ENCODE results near the gene MYL4.
"Not testable (repeated sequence)": the region's sequence is repeated elsewhere in the genome, so short reads cannot be mapped to it uniquely, and the experiment has no call there.

Gene MYL4

DNA sequence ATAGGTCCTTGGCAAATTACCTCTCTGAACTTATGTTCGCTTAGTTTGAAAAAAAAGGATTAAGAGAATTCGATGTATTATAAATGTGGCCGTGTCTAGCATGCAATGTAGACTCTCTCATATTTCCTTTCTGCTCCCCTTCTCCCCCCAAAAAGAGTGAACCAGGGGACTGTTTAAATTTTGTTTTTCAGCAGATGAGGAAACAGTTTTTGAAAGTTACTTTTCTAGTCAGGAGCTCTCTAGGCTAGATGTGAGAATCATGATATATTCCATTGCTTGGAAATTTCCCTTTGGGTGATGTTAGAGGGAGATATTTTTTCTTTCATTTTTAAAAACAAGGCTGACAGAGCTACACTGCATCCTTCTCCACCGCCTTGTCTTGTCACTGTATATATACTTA lies 18.9 kb upstream of the MYL4 start:
- intact Hi-C loops (cut with DNase I) = no loop called here
- DNase-seq = no peak

GRCh38 chr17:47190770-47191169 lies 18.4 kb upstream of the MYL4 start:
- intact Hi-C loops (cut with DNase I) = no loop called here
- no peak for DNase-seq

DNA sequence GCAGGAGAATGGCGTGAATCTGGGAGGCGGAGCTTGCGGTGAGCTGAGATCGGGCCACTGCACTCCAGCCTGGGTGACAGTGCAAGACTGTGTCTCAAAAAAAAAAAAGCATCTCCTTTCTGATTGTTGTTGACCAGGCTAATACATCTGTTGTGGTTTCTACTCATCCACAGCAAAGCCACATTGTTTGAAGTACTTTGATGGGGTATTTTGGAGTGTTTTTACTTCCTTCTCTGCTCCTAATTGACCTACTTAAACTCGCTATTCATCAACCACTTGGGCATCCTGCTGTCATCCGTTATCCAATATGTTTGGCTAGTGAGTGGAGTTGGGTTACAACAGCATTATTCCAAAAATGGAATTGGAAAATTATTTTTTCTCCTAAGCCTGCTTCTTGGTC lies 16.6 kb upstream of the MYL4 start:
- intact Hi-C loops (cut with DNase I) = no loop called here

GRCh38 chr17:47193931-47194511 lies 15.1 kb upstream of the MYL4 start:
- intact Hi-C loops (cut with DNase I) = no loop called here
- DNase-seq = no peak

More for the DNA sequence above, 16.6 kb upstream of the MYL4 start:
- DNase-seq = no peak

DNA sequence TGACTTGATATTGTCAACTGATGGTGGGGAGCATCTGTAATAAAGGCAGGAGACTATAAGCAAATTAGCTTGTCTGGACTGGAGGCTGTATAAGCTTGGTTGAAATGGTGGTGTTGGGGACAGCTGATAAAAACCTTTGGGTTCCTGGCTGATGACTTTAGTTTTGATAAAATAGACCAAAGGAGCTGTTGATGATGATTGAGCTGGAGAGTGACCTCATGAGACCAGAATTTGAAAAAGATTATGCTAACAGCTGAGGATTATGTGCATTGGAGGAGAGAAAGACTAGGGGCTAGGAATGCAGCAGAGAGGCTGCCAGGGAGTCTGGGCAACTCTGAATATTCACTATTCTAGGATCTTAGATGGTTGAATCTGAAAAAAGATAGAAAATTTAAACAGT lies 11.3 kb upstream of the MYL4 start:
- intact Hi-C loops (cut with DNase I) = no loop called here
- no peak for DNase-seq

GRCh38 chr17:47199627-47200324 lies 9.4 kb upstream of the MYL4 start:
- DNase-seq = no peak
- intact Hi-C loops (cut with DNase I) = no loop called here

DNA sequence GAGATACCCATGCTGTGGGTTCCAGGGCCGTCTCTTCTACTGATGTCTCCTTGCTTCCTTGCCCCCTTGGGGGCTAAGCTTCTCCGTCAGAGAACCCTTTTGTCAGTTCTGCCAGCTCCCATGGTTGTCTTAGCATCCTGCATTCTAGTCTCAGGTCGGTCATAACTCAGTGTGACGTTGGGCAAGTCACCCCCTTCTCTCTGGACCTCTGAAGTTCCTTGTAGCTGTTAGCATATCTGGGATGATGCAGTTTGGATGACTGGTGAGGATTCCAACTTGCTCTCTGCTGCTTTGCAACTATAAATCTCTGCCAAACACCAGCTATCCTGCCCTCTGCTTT lies 8.9 kb upstream of the MYL4 start:
- DNase-seq = no peak
- intact Hi-C loops (cut with DNase I) = no loop called here

DNA sequence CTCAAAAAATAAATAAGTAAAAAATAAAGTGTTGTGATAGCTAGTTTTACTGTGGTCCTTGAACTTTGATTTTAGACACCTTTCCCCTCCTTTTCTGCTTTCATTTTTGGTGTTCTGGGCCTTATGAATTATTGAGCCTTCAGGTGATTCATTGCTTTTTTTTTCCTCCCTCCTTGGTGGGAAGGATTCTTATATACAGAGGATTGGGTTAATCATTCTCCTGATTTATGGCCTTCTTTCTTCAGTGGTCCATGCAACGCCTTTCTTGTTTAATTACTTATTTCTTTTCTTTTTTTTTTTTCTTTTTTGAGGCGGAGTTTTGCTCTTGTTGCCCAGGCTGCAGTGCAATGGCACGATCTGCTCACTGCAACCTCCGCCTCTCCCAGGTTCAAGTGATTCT lies 8.0 kb upstream of the MYL4 start:
- DNase-seq = no peak
- intact Hi-C loops (cut with DNase I) = no loop called here

DNA sequence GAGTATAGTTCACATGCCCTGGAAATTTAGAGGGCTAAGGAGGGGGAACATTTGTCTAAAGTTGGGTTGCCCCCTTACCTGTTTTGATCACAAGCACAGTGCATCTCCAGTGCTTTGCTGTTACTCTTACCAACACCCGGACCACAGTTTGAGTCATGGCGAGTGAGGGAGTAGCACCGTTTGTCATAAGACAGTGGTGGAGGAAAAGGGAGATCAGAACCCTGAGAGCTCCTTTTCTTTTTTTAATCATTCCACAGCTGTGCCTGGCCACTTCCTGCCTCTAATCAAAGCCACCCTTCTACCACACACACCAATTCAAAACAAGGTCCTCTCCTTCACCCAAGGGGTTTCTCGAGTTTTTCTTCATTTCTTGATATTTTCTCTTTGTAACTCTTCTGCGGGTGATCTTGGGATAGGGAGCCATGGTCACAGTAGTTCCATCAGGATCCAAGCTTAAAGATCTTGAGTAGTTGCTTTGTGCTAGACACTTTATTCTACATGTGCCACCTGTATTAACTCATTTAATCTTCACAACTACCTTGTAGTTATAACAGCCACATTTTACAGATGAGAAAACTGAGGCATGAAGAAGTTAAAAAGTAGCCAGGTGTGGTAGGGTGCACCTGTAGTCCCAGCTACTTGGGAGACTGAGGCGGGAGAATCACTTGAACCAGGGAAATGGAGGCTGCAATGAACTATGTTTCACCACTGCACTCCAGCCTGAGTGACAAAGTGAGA lies 5.0 kb upstream of the MYL4 start:
- peak in 1 of 42 donors; percentile 21 for DNase-seq
- intact Hi-C loops (cut with DNase I) = no loop called here

DNA sequence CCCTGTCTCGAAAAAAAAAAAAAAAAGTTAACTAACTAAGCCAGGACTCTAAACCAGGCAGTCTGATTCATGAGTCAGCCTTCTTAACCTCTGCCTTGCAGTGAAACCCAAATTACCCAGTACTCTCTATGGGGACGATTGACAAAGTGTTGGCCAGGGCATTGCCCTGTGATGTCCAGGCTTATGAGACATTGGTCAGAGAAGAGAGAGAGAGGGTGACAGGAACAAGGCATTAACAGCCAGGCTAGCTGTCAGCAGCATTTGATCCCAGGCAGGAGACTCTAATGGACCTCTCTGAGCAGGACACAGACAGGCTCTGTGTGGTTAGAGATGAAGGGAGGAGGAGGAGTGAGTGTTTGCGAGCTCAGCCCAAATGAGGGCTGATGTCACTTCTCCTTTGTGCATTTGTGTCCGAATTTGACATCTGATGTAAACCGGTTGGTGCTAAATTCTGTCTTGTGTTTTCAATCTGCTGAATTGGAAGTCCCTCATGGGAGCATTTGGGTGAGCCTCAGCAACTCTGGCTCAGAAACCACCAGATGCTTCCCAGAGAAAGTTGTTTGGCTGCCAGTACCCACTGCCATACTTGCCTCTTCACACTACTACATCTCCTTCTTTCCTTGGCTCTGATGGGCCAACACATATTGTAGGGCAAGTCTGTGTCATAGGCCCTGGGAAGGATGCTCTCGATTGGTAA lies 4.3 kb upstream of the MYL4 start:
- peak in 28 of 42 donors; percentile 5 to 69 (median 32) for DNase-seq

DNA sequence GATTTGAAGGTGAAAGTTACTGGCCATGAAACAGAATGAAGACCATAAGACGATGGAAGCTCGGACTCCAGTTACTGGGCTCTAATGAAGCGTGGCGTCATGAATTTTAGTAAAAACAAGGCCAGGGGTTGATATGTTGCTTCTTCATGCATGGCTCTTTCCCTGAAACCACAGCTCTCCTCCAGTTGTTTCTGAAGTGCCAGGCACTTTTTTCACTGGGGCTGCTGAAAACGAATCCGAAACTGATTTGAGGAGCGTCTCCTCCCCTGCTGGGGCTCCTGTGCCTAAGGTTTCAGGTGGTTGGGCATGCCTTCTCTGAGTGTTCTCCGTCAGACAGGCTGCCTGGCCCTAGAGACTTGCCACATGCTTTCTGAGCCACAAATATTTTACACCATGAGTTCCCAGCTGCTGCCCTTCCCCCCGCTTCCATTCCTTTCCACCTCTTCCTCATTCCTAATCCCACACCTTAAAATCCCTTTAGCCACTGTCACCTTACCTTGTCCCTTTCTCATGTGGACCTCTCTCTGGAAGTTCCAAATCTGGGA lies 3.7 kb upstream of the MYL4 start:
- intact Hi-C loops (cut with DNase I) = no loop called here
- peak in 7 of 42 donors; percentile 11 to 45 (median 28) for DNase-seq

More for the DNA sequence above, 4.3 kb upstream of the MYL4 start:
- intact Hi-C loops (cut with DNase I) = no loop called here

- no peak for DNase-seq
- intact Hi-C loops (cut with DNase I) = no loop called here
Measured at GRCh38 chr17:47207143-47208067, 1.7 kb upstream of the MYL4 start.

DNA sequence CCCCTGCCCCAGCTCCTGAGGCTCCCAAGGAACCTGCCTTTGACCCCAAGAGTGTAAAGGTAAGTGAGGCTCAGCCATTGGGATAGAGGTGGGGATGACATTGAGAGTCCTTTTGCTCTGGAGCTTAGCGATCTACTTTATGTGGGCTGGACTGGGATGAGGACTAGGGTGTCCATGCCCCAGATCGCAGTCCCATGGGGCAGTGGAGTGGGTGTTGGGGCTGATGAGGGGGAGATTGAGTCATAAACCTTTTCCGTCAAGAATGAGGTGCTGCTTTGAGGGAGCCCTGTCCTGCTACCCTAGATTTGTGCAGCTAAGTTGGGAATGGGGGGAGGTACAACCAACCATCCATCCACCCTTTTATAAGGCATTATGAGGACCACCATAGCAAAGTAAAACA lies 351 bp downstream of the MYL4 start:
- no peak for DNase-seq
- intact Hi-C loops (cut with DNase I) = no loop called here

GRCh38 chr17:47210105-47210504 lies 957 bp downstream of the MYL4 start:
- intact Hi-C loops (cut with DNase I) = no loop called here
- no peak for DNase-seq

- no peak for DNase-seq
- intact Hi-C loops (cut with DNase I) = no loop called here
Measured at GRCh38 chr17:47210779-47211178, 1.6 kb downstream of the MYL4 start.

DNA sequence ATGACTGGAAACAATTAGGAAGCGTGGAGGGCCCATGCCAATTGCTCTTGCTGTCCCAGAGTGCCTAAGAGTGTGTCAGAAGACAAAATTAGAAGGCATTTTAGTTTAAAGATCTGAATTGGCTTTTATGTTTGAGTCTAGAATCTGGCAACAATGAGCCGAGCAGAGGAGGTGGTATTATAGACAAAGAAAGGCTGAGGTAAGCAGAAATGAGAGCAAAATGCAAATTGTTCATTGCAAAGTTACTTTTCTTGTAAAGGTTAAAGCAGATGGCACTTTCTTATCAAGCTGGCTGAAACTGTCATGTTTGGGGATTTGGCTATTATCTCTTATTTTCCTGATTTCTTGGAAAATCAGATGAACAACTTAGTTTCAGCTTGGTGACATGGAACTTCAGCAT lies 3.3 kb downstream of the MYL4 start:
- intact Hi-C loops (cut with DNase I) = no loop called here
- DNase-seq = no peak

- intact Hi-C loops (cut with DNase I) = no loop called here
- DNase-seq = no peak
Measured at GRCh38 chr17:47213540-47213939, 4.4 kb downstream of the MYL4 start.

- intact Hi-C loops (cut with DNase I) = no loop called here
- no peak for DNase-seq
Measured at GRCh38 chr17:47214931-47215330, 5.8 kb downstream of the MYL4 start.

- DNase-seq; intact Hi-C loops (cut with DNase I): not testable (repeated sequence)
Measured at GRCh38 chr17:47216821-47217220, 7.7 kb downstream of the MYL4 start.

Data from head of caudate nucleus (tissue), 42 donors.